Cerebellar cortex (tissue), 1 donor: ENCODE data around the gene SCAF1.

Experiments
- DNase-seq: peaks from one replicate; pipeline ENCODE4 v3.0.0-alpha.2; 2015; ENCODE audit warnings: low spot score

SCAF1 gene

GRCh38 chr19:49685845-49686332 lies 43.9 kb downstream of the SCAF1 start:
- no peak for DNase-seq

- no peak for DNase-seq
Observed at GRCh38 chr19:49686503-49687088, 44.6 kb downstream of the SCAF1 start.

- DNase-seq: no peak
Observed at GRCh38 chr19:49687150-49687549, 45.1 kb downstream of the SCAF1 start.

GRCh38 chr19:49687566-49688316 lies 45.7 kb downstream of the SCAF1 start:
- DNase-seq: no peak

GRCh38 chr19:49688531-49689132 lies 46.6 kb downstream of the SCAF1 start:
- DNase-seq: no peak

GRCh38 chr19:49689133-49690078 lies 47.4 kb downstream of the SCAF1 start, which contains the start of gene ADM5:
Gene ADM5 (plus strand): TSS chr19:49689594. CDS start chr19:49689838, 244 bp downstream.
- DNase-seq: peak; percentile 79

GRCh38 chr19:49690079-49690655 lies 48.2 kb downstream of the SCAF1 start:
- DNase-seq: no peak

GRCh38 chr19:49690656-49691242 lies 48.7 kb downstream of the SCAF1 start, which contains the start of gene CPT1C:
Gene CPT1C (plus strand): TSS chr19:49691116. CDS start chr19:49692253, 1,137 bp downstream.
- DNase-seq: peak; percentile 98

GRCh38 chr19:49691243-49692146 lies 49.5 kb downstream of the SCAF1 start:
- peak; percentile 88 for DNase-seq

GRCh38 chr19:49692147-49692506 lies 50.1 kb downstream of the SCAF1 start:
- DNase-seq: peak; percentile 80

GRCh38 chr19:49696115-49696514 lies 54.1 kb downstream of the SCAF1 start:
- no peak for DNase-seq

GRCh38 chr19:49696865-49697264 lies 54.9 kb downstream of the SCAF1 start:
- no peak for DNase-seq

GRCh38 chr19:49699364-49699763 lies 57.4 kb downstream of the SCAF1 start:
- DNase-seq: no peak

GRCh38 chr19:49700563-49700962 lies 58.6 kb downstream of the SCAF1 start:
- no peak for DNase-seq

- no peak for DNase-seq
Observed at GRCh38 chr19:49701271-49701786, 59.3 kb downstream of the SCAF1 start.

- DNase-seq: no peak
Observed at GRCh38 chr19:49704888-49705642, 63.1 kb downstream of the SCAF1 start.

- DNase-seq: no peak
Observed at GRCh38 chr19:49705919-49706318, 63.9 kb downstream of the SCAF1 start.
